GM12875 (cell line): ENCODE results near the gene RPTOR.

Source experiments
- H3K4me3 ChIP-seq: one replicate; pipeline ENCODE4 v1.5.1; 2011; ENCODE audit warnings: low read depth, low read length, control low read depth
- CTCF ChIP-seq: IDR thresholded peaks from 2 replicates; pipeline ENCODE4 v1.5.1; 2011; ENCODE audit warnings: low read depth, mild to moderate bottlenecking, control low read depth, inconsistent platforms, low read length, moderate library complexity, borderline replicate concordance; ENCODE audit not compliant: insufficient read depth

RPTOR gene

DNA sequence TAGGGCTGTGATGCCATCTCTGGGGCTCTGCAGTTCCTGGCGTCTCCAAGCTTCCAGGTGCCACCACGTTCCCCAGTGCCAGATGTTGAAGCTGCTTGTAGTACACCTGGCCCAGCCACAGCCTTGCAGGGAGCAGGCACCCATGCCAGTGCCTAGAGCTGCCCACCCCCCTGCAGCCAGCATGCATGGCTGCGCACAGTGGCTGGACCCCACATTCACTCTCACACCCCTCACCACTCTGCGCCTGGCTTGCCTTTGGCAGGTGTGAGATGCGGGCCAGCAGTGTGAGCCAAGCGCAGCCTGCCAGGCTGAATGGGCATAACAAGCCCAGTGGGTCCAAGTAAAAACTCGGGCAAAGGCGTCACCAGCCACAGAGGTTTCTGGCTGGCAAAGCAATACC is 371.6 kb downstream of the RPTOR start:
- H3K4me3 ChIP-seq: no peak overlapping the region
- TF ChIP-seq CTCF: no peak

DNA sequence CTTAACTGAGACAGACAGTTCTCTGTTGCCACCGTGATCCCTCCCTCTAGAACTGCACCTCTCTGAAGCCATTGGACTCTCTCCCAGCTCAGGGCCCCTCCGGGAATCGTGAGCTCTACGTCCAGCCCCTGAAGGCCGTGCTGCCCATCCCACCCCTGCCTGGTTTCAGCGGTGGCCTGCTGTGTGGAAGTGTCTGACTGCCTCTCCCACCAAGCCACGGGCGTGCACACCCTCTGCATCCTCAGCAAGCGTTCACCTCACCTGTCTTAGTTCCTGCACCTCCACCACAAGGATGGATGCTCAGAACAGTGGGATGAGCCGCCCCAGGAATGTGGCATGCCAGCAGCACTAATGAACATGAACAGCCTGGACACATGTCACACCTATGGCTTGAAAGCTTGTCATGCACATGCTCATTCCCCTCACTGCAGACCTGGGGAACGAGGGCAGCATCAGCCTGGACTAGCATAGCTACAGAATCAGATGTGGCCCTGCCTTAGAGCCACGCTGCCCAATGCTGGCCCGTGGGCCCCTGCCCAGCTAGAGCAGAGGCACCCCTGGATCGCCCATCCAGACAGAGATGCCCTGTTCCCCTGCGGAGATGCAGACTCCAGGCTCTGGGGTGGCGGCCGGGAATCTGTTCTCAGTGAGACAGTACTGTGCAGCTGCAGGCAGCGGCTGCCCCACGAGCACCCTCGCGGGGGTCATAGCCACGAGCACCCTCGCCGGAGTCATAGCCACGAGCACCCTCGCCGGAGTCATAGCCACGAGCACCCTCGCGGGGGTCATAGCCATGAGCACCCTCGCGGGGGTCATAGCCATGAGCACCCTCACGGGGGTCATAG is 373.3 kb downstream of the RPTOR start:
- no peak for TF ChIP-seq CTCF
- no peak overlapping the region for H3K4me3 ChIP-seq

DNA sequence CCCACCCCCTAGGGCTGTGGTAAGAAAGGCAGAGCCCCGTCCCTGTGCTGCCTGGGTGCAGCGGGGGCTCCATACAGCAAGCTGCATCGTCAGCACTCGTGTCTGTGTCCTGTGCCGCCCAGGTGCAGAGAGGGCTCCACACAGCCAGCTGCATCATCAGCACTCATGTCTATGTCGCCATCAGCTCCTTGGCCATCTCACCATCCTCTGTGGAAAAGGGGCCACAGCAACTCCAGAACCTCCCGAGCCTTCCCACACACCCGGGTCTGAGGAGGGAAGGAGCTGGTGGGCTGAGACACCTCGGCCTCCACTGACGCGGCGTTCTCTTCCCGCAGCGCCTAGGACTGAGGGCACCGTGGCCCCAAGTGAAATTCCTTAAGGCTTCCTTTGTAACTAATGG is 374.1 kb downstream of the RPTOR start:
- no peak for TF ChIP-seq CTCF
- no peak overlapping the region for H3K4me3 ChIP-seq

GRCh38 chr17:80919331-80920311 is 375.0 kb downstream of the RPTOR start:
- H3K4me3 ChIP-seq: no peak overlapping the region
- TF ChIP-seq CTCF: no peak

GRCh38 chr17:80920441-80920840 is 375.8 kb downstream of the RPTOR start:
- no peak for TF ChIP-seq CTCF
- no peak overlapping the region for H3K4me3 ChIP-seq

DNA sequence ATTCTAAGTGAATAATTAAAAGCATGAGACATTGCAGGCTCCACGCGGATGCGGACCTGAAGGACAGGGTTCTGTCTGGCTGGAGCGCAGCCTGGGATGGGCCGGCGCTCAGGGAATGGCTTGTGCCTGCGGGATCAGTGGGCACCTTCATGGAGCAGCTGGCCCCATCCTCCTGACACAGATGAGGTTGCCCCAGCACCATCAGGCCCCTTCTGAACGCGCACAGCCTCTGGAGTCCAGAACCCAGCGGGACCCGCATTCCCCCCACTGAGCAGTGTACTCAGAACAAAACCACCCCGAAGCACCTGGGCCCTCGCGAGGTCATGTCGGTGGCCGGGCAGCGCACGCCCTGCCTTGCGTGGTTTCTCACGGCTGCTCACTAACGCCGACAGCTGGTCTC is 376.5 kb downstream of the RPTOR start:
- no peak for TF ChIP-seq CTCF
- no peak overlapping the region for H3K4me3 ChIP-seq
